ENCODE measurements around the gene MDM1. TPM values are rescaled to one million over a fixed set of nuclear protein-coding genes. Genes with fewer than 3 reads are reported as not detected.

Gene MDM1
- total and polyA plus RNA-seq, 2 of the 13 experiments (the other 11 are each of a cell fraction or from before 2014, with no cell fraction given): 4.6 to 15.2 TPM

GRCh38 chr12:68269779-68270178 is 62.4 kb downstream of the MDM1 start:
- ChIA-PET CTCF (ENCODE audit: low intra/inter-chr PET ratio, low total read pairs) (no interaction called here), POLR2A (no interaction called here)
- no peaks in the 10 kb centered on the region for H3K4me1 ChIP-seq (ENCODE audit: insufficient read depth, low read length)
- FAIRE-seq (no peak), ATAC-seq (no peak), DNase-seq (ENCODE audit: low spot score) (no peak)
- no TSS peak for BruUV-seq (replicated peaks)
- WGBS (ENCODE audit: low lambda C conversion rate): 27% methylated on average over 2 of the region's 2 CpGs
- TF ChIP-seq YEATS4 (CRISPR knock-in tag; IDR thresholded peaks at IDR 0.05; ENCODE audit: borderline replicate concordance): no peak
- TF ChIP-seq ERF (CRISPR knock-in tag; IDR thresholded peaks at IDR 0.05): no peak
- no peak for TF ChIP-seq HDAC2 (CRISPR knock-in tag; IDR thresholded peaks at IDR 0.05)
- TF ChIP-seq ZNF570 (CRISPR knock-in tag; IDR thresholded peaks at IDR 0.05; ENCODE audit: borderline replicate concordance): no peak
- TF ChIP-seq ZNF850 (CRISPR knock-in tag; conservative IDR thresholded peaks at IDR 0.05): no peak
- TF ChIP-seq PBX3 (CRISPR knock-in tag; IDR thresholded peaks at IDR 0.05; ENCODE audit: borderline replicate concordance): no peak
- TF ChIP-seq ZFAT (CRISPR knock-in tag; conservative IDR thresholded peaks at IDR 0.05): no peak
- TF ChIP-seq TARDBP (CRISPR knock-in tag; IDR thresholded peaks at IDR 0.05): no peak
- no peak overlapping the region for H2AFZ ChIP-seq (ENCODE audit: low read length)
- intact Hi-C loops (cut with micrococcal nuclease; ENCODE audit: unreplicated experiment): no loop called here
- no peaks in the 10 kb centered on the region for H3K36me3 ChIP-seq (replicated peaks in 1 of 2; ENCODE audit: control insufficient read depth in 1 of 2, insufficient read depth in 2 of 2, low read length in 2 of 2)
- no peaks in the 10 kb centered on the region for H4K20me1 ChIP-seq (ENCODE audit: insufficient read depth, low read length)
- no peak overlapping the region for H3K4me2 ChIP-seq (ENCODE audit: low read depth, low read length)
- no peak overlapping the region for H3K9ac ChIP-seq (ENCODE audit: insufficient read depth, low read depth, low read length)
- H3K27ac ChIP-seq (ENCODE audit: extremely low read length, insufficient read depth, low read length): no peak overlapping the region
- in situ Hi-C loops (cut with HindIII; ENCODE audit: extremely low pct_ligation_motif_present, low pct_unique_long_range_greater_than_20kb): no loop called here
- no peaks in the 10 kb centered on the region for H3K79me2 ChIP-seq (ENCODE audit: insufficient read depth, low read length)
- no peak overlapping the region for H3K4me3 ChIP-seq (replicated peaks in 1 of 3; ENCODE audit: insufficient read depth in 1 of 3, low read depth in 2 of 3, low read length in 3 of 3)
- H3K27me3 ChIP-seq (ENCODE audit: control insufficient read depth in 1 of 2, insufficient read depth in 2 of 2, low read length in 2 of 2): peaks cover 3 to 4% of the 10 kb centered on the region in 2 experiments; a peak in 2 of 5 replicates
- no peaks in the 10 kb centered on the region for H3K9me3 ChIP-seq (ENCODE audit: low read length)

- Histone ChIP-seq H3K9ac (ENCODE audit: insufficient read depth, low read depth, low read length) (no peak overlapping the region), H3K4me2 (ENCODE audit: low read depth, low read length) (no peak overlapping the region), H3K9me3 (ENCODE audit: low read length) (no peaks in the 10 kb centered on the region), H3K4me1 (ENCODE audit: insufficient read depth, low read length) (no peaks in the 10 kb centered on the region), H3K36me3 (replicated peaks in 1 of 2; ENCODE audit: control insufficient read depth in 1 of 2, insufficient read depth in 2 of 2, low read length in 2 of 2) (no peaks in the 10 kb centered on the region), H3K27me3 (ENCODE audit: control insufficient read depth in 1 of 2, insufficient read depth in 2 of 2, low read length in 2 of 2) (peaks cover 3 to 4% of the 10 kb centered on the region in 2 experiments; a peak in 2 of 5 replicates), H3K27ac (ENCODE audit: extremely low read length, insufficient read depth, low read length) (no peak overlapping the region), H2AFZ (ENCODE audit: low read length) (no peak overlapping the region), H3K79me2 (ENCODE audit: insufficient read depth, low read length) (no peaks in the 10 kb centered on the region), H4K20me1 (ENCODE audit: insufficient read depth, low read length) (no peaks in the 10 kb centered on the region), H3K4me3 (replicated peaks in 1 of 3; ENCODE audit: insufficient read depth in 1 of 3, low read depth in 2 of 3, low read length in 3 of 3) (no peak overlapping the region)
- no TSS peak for BruUV-seq (replicated peaks)
- DNase-seq (ENCODE audit: low spot score): no peak
- ChIA-PET POLR2A (no interaction called here), CTCF (ENCODE audit: low intra/inter-chr PET ratio, low total read pairs) (no interaction called here)
- intact Hi-C loops (cut with micrococcal nuclease; ENCODE audit: unreplicated experiment) (no loop called here), in situ Hi-C loops (cut with HindIII; ENCODE audit: extremely low pct_ligation_motif_present, low pct_unique_long_range_greater_than_20kb) (no loop called here)
- ATAC-seq: no peak
- FAIRE-seq: no peak
- TF ChIP-seq MYPOP (CRISPR knock-in tag; IDR thresholded peaks at IDR 0.05) (no peak), PRMT3 (CRISPR knock-in tag; IDR thresholded peaks at IDR 0.05; ENCODE audit: borderline replicate concordance, low read depth) (no peak), ZBTB2 (CRISPR knock-in tag; IDR thresholded peaks at IDR 0.05; ENCODE audit: low read depth) (no peak), FUBP1 (CRISPR knock-in tag; IDR thresholded peaks at IDR 0.05; ENCODE audit: borderline replicate concordance) (no peak), ZFP41 (CRISPR knock-in tag; IDR thresholded peaks at IDR 0.05; ENCODE audit: borderline replicate concordance) (no peak), SAFB2 (CRISPR knock-in tag; IDR thresholded peaks at IDR 0.05; ENCODE audit: borderline replicate concordance, low read depth) (no peak)
Measured at GRCh38 chr12:68268967-68269366, 63.2 kb downstream of the MDM1 start.
